GM06990 (cell line): ENCODE measurements around the gene MYL9.
"Not testable (repeated sequence)": the region's sequence is repeated elsewhere in the genome, so short reads cannot be mapped to it uniquely, and the experiment has no call there.

ENCODE experiments used
- DNase-seq: peaks from one replicate; pipeline ENCODE4 v3.0.0-alpha.2; 2011; ENCODE audit not compliant: insufficient read length; ENCODE audit errors: extremely low read depth
- H3K27me3 ChIP-seq: replicated peaks from 2 replicates; pipeline ENCODE4 v1.6.0; 2011; ENCODE audit warnings: low read length; ENCODE audit not compliant: control insufficient read depth, insufficient read depth
- H3K36me3 ChIP-seq: 2 replicates; pipeline ENCODE4 v1.5.1; 2011; ENCODE audit warnings: low read length; ENCODE audit not compliant: control insufficient read depth, insufficient read depth
- H3K4me3 ChIP-seq: replicated peaks from 2 replicates; pipeline ENCODE4 v1.5.1; 2011; ENCODE audit warnings: low read depth, mild to moderate bottlenecking, control low read depth, low read length
- TF ChIP-seq, protein P1 (sequence below): IDR thresholded peaks from 2 replicates; pipeline ENCODE4 v1.5.1; 2011; ENCODE audit warnings: low read length, control low read depth, mild to moderate bottlenecking, inconsistent platforms; ENCODE audit not compliant: insufficient read depth, poor library complexity, severe bottlenecking

The MYL9 gene

DNA sequence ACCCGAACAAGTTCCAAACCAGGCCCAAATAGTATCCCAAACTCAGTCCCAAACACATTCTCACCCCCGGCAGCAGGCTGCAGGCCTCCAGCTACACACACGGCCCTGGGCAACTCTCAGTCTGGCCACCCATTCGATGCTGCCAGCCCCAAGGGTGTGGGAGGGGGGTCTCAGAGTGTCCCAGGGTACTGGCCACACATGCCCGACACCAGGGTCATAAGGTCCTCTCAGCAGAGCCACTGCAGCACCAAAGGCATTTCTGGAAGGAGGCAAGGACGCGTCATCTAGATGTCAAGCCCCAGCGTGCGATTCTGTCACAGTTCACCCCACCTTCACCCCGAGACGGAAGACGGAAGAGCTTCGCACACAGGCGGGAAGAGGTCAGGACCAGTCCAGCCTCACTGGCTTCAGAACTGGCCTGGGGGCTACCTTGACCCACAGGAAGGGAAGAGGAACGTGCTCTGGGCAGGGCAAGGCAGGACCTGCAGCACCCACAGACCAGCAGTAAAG is 9.5 kb downstream of the MYL9 start:
- Histone ChIP-seq H3K27me3 (no peaks in the 10 kb centered on the region), H3K36me3 (no peaks in the 10 kb centered on the region), H3K4me3 (no peak overlapping the region)
- no peak for DNase-seq
- TF ChIP-seq, protein P1, sequence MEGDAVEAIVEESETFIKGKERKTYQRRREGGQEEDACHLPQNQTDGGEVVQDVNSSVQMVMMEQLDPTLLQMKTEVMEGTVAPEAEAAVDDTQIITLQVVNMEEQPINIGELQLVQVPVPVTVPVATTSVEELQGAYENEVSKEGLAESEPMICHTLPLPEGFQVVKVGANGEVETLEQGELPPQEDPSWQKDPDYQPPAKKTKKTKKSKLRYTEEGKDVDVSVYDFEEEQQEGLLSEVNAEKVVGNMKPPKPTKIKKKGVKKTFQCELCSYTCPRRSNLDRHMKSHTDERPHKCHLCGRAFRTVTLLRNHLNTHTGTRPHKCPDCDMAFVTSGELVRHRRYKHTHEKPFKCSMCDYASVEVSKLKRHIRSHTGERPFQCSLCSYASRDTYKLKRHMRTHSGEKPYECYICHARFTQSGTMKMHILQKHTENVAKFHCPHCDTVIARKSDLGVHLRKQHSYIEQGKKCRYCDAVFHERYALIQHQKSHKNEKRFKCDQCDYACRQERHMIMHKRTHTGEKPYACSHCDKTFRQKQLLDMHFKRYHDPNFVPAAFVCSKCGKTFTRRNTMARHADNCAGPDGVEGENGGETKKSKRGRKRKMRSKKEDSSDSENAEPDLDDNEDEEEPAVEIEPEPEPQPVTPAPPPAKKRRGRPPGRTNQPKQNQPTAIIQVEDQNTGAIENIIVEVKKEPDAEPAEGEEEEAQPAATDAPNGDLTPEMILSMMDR = no peak

DNA sequence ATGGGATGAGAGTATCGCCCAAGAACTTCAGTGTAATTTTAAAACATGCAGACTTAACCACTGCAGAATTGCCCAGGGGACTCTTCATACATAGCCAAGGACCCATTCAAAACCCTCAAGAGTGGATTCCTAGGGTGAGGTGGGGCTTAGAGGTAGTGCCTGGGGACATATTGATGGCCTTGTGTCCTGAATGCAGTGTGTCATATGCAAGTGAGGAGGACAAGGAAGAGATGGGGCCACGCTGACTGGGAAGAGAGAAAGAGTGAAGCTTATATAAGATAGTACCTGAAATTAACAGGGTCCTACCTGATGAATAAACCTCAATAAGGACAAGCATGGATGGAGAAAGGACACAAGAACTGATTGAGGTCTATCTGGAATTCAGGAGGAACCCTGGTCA is 13.9 kb downstream of the MYL9 start:
- no peak for DNase-seq
- TF ChIP-seq, protein P1 = no peak
- H3K36me3 ChIP-seq = no peaks in the 10 kb centered on the region
- no peaks in the 10 kb centered on the region for H3K27me3 ChIP-seq
- H3K4me3 ChIP-seq = no peak overlapping the region

DNA sequence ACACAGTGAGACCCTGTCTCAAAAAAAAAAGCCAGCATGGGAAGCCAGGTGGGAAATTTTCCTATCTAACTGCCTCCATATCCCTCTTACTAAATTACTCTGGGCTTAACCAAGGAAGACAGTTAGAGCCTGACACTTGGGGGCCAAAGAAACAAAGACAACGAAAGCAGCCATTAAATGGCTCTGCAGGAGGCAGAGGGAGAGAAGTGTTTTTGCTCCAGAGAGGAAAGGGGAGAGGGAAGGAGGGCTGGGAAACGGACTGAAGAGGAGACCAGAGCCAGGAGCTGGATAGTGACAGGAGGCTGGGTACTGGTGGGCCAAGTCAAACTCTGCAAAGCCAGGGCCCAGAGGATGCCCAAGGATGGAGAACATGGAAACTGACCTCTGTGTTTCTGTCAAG is 21.4 kb downstream of the MYL9 start:
- Histone ChIP-seq H3K36me3 (no peaks in the 10 kb centered on the region), H3K4me3 (no peak overlapping the region), H3K27me3 (no peaks in the 10 kb centered on the region)
- no peak for DNase-seq
- TF ChIP-seq, protein P1 = no peak

DNA sequence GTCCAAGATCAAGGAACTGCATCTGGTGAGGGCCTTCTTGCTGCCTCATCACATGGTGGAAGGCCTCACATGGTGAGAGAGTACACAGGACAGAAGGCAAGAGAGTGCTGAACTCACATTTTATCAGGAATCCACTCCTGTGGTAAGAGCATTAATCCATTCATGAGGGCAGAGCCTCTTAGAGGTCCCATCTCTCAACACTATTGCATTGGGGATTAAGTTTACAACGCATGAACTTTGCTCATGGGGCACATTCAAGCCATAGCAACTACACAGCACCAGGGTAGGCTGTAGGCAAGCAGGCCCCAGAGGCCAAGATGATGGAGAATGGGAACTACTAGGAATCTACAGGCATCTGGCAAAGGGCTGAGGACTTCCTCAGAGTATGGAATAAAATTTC is 22.1 kb downstream of the MYL9 start:
- H3K4me3 ChIP-seq = no peak overlapping the region
- DNase-seq = no peak
- H3K36me3 ChIP-seq = no peaks in the 10 kb centered on the region

DNA sequence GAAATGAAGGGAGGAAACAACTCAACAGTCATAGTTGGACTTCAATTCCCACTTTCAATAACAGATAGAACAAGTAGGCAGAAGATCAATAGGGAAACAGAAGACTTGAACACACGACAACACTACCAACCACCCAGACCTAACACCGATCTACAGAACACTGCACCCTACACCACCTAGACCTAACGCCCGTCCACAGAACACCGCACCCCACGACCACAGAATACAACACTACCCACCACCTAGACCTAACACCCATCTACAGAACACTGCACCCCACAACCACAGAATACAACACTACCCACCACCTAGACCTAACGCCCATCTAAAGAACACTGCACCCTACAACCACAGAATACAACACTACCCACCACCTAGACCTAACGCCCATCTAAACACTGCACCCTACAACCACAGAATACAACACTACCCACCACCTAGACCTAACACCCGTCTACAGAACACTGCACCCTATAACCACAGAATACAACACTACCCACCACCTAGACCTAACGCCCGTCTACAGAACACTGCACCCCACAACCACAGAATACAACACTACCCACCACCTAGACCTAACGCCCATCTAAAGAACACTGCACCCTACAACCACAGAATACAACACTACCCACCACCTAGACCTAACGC is 22.9 kb downstream of the MYL9 start:
- H3K36me3 ChIP-seq, H3K4me3 ChIP-seq: not testable (repeated sequence)

More for the DNA sequence above, 22.1 kb downstream of the MYL9 start:
- no peaks in the 10 kb centered on the region for H3K27me3 ChIP-seq
- TF ChIP-seq, protein P1 = no peak

DNA sequence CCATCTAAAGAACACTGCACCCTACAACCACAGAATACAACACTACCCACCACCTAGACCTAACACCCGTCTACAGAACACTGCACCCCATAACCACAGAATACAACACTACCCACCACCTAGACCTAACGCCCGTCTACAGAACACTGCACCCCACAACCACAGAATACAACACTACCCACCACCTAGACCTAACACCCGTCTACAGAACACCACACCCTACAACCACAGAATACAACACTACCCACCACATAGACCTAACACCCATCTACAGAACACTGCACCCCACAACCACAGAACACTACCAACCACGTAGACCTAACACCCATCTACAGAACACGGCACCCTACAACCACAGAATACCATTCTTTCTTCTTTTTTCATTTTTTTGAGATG is 23.4 kb downstream of the MYL9 start:
- not testable (repeated sequence) for DNase-seq

More for the DNA sequence above, 22.9 kb downstream of the MYL9 start:
- DNase-seq, H3K27me3 ChIP-seq: not testable (repeated sequence)

DNA sequence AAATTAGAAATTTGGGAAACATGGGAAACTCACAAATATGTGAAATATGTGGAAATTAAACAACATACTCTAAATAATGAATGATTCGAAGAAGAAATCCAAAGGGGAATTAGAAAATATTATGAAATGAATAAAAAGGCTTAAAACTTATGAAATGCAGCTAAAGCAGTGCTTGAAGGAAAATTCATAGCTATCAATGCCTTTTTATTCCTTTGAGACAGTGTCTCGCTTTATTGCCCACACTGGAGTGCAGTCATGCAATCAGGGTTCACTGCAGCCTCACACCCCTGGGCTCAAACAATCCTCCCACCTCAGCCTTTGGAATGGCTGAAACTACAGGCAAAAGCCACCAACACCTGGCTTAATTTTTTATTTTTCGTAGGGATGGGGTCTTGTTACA is 24.2 kb downstream of the MYL9 start:
- DNase-seq = no peak
- Histone ChIP-seq H3K4me3 (no peak overlapping the region), H3K27me3 (no peaks in the 10 kb centered on the region), H3K36me3 (no peaks in the 10 kb centered on the region)
- TF ChIP-seq, protein P1 = no peak

More for the DNA sequence above, 23.4 kb downstream of the MYL9 start:
- H3K4me3 ChIP-seq, H3K27me3 ChIP-seq, H3K36me3 ChIP-seq: not testable (repeated sequence)
